ENCODE measurements around the gene GNA12. TPM values are rescaled to one million over a fixed set of nuclear protein-coding genes. Genes with fewer than 3 reads are reported as not detected.
A peak's percentile ranks its signal among the peaks of the same experiment; 100 is the strongest.
"Not testable (repeated sequence)": the region's sequence is repeated elsewhere in the genome, so short reads cannot be mapped to it uniquely, and the experiment has no call there.

Gene GNA12
- total and polyA plus RNA-seq, 8 donors, result 2.0 to 54.6 (median 22.0) TPM

GRCh38 chr7:2729893-2730716 lies 114.0 kb downstream of the GNA12 start:
- Histone ChIP-seq H3K9me3 (no peaks in the 10 kb centered on the region), H3K4me1 (peaks cover 23 to 52% (median 39%) of the 10 kb centered on the region in 4 donors), H3K4me3 (peak overlapping the region in 3 of 4 donors; percentile 1 to 7 (median 5)), H3K27ac (peak overlapping the region in 4 of 5 donors; percentile 28 to 78 (median 68)), H3K36me3 (peaks cover 5 to 49% (median 40%) of the 10 kb centered on the region in 4 donors), H3K27me3 (no peaks in the 10 kb centered on the region)
- WGBS, 5 donors, result 69 to 78% (median 76%) methylated on average over 33 of the region's 33 CpGs
- DNase-seq, result peak; percentile 24 to 68
- TF ChIP-seq CTCF (IDR thresholded peaks at IDR 0.05) (no peak), EP300 (IDR thresholded peaks at IDR 0.05) (peak; percentile 26), POLR2AphosphoS5 (IDR thresholded peaks at IDR 0.05) (peak in 2 of 3 donors; percentile 4 to 62), POLR2A (IDR thresholded peaks at IDR 0.05) (no peak)
- intact Hi-C loops (cut with DNase I; ENCODE audit: low total_unique reads), result no loop called here

- Histone ChIP-seq H3K9me3 (no peaks in the 10 kb centered on the region), H3K27me3 (no peaks in the 10 kb centered on the region), H3K27ac (peak overlapping the region; percentile 28 to 78 (median 66)), H3K36me3 (peaks cover 5 to 57% (median 49%) of the 10 kb centered on the region in 4 donors), H3K4me3 (peak overlapping the region in 3 of 4 donors; percentile 1 to 7 (median 5)), H3K4me1 (peaks cover 18 to 43% (median 33%) of the 10 kb centered on the region in 4 donors)
- intact Hi-C loops (cut with DNase I; ENCODE audit: low total_unique reads), result no loop called here
- WGBS, 5 donors, result 70 to 82% (median 78%) methylated on average over 36 to 37 of the region's 37 CpGs
- peak; percentile 22 to 59 for DNase-seq
- peak in 1 of 3 donors; percentile 15 for TF ChIP-seq POLR2AphosphoS5 (IDR thresholded peaks at IDR 0.05)
- TF ChIP-seq CTCF (IDR thresholded peaks at IDR 0.05), result no peak
- no peak for TF ChIP-seq POLR2A (IDR thresholded peaks at IDR 0.05)
- no peak for TF ChIP-seq EP300 (IDR thresholded peaks at IDR 0.05)
These were observed 114.8 kb downstream of the GNA12 start for GRCh38 chr7:2729031-2729892.

- peaks cover 15 to 36% (median 26%) of the 10 kb centered on the region in 4 donors for H3K4me1 ChIP-seq
- intact Hi-C loops (cut with DNase I; ENCODE audit: low total_unique reads), result no loop called here
- no peaks in the 10 kb centered on the region for H3K9me3 ChIP-seq
- WGBS, 5 donors, result 65 to 78% (median 70%) methylated on average over 15 of the region's 15 CpGs
- TF ChIP-seq CTCF (IDR thresholded peaks at IDR 0.05) (no peak), POLR2A (IDR thresholded peaks at IDR 0.05) (no peak), POLR2AphosphoS5 (IDR thresholded peaks at IDR 0.05) (no peak), EP300 (IDR thresholded peaks at IDR 0.05) (no peak)
- H3K36me3 ChIP-seq, result peaks cover 5 to 64% (median 54%) of the 10 kb centered on the region in 4 donors
- no peak overlapping the region for H3K4me3 ChIP-seq
- peak overlapping the region in 4 of 5 donors; percentile 28 to 78 (median 68) for H3K27ac ChIP-seq
- peak in 1 of 2 donors; percentile 15 for DNase-seq
- no peaks in the 10 kb centered on the region for H3K27me3 ChIP-seq
These were observed 115.6 kb downstream of the GNA12 start for GRCh38 chr7:2728316-2729030.

GRCh38 chr7:2727206-2727605 lies 116.9 kb downstream of the GNA12 start:
- H3K4me3 ChIP-seq; H3K9me3 ChIP-seq; intact Hi-C loops (cut with DNase I; ENCODE audit: low total_unique reads); H3K27me3 ChIP-seq; H3K27ac ChIP-seq: not testable (repeated sequence)
- DNase-seq, result peak in 1 of 2 donors; percentile 17
- Histone ChIP-seq H3K36me3 (peaks cover 5 to 72% (median 66%) of the 10 kb centered on the region in 4 donors), H3K4me1 (peaks cover 3 to 26% (median 17%) of the 10 kb centered on the region in 4 donors)
- 83 to 87% (median 86%) methylated on average over 13 of the region's 13 CpGs for WGBS, 5 donors

Measured in stomach (tissue), 9 donors.